Measurements from ENCODE around the gene MPP1. TPM values are rescaled to one million over a fixed set of nuclear protein-coding genes. Genes with fewer than 3 reads are reported as not detected.
A peak's percentile ranks its signal among the peaks of the same experiment; 100 is the strongest.

MPP1 gene
- total and polyA plus RNA-seq, 9 donors: 15.0 to 22.6 (median 20.4) TPM

GRCh38 chrX:154749856-154750255, 55.4 kb downstream of the MPP1 start:
- WGBS (ENCODE audit: insufficient coverage): no CpG with 5 or more reads among the region's 6 CpGs
- DNase-seq: peak; percentile 65
- Histone ChIP-seq H3K27me3 (ENCODE audit: control insufficient read depth, insufficient read depth, low read length) (peaks cover 18% of the 10 kb centered on the region), H3K36me3 (ENCODE audit: control insufficient read depth, insufficient read depth, low read length) (no peaks in the 10 kb centered on the region), H3K4me1 (ENCODE audit: control insufficient read depth, insufficient read depth, low read length) (peaks cover 2% of the 10 kb centered on the region), H3K9me3 (replicated peaks; ENCODE audit: control insufficient read depth, low read depth, low read length) (no peaks in the 10 kb centered on the region), H3K4me3 (ENCODE audit: low read length) (peak overlapping the region; percentile 53), H3K27ac (ENCODE audit: low read length) (peak overlapping the region; percentile 82)

DNA sequence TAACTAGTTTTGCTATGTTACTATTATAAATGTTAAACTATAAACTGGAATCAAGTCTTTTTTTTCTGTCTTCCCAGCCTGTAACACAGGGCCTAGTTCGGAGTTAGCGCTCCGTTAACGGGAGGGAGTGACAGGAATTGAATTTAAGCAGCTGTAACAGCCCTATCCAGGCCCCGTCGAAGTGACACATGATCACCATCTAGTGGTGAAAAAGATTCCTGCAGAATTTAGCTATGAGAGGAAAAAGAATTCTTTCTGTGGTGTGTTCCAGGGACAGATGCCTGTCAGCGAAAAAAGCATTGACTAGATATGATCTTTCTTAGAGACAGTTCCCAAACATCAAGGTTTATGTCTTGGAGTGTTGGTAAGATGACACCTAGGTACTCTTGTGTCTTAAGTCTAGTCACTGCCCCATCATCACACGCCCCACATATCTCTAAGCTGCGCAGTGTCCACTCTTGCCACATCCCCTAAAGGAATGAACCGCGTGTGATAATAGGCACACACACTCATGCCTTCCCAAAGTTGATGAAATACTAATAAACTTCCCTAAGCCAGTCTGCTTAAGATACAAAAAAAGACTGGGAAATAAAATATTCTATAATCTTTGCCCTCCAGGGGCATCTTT, 56.5 kb downstream of the MPP1 start:
- Histone ChIP-seq H3K4me1 (ENCODE audit: control insufficient read depth, insufficient read depth, low read length) (peaks cover 2% of the 10 kb centered on the region), H3K9me3 (replicated peaks; ENCODE audit: control insufficient read depth, low read depth, low read length) (no peaks in the 10 kb centered on the region), H3K36me3 (ENCODE audit: control insufficient read depth, insufficient read depth, low read length) (no peaks in the 10 kb centered on the region), H3K27me3 (ENCODE audit: control insufficient read depth, insufficient read depth, low read length) (peaks cover 18% of the 10 kb centered on the region), H3K4me3 (ENCODE audit: low read length) (no peak overlapping the region), H3K27ac (ENCODE audit: low read length) (peak overlapping the region; percentile 31)
- WGBS (ENCODE audit: insufficient coverage): 8% methylated on average over 4 of the region's 11 CpGs
- DNase-seq: peak; percentile 88

- H3K36me3 ChIP-seq (ENCODE audit: control insufficient read depth, insufficient read depth, low read length): no peaks in the 10 kb centered on the region
- no peak overlapping the region for H3K4me3 ChIP-seq (ENCODE audit: low read length)
- no peaks in the 10 kb centered on the region for H3K27me3 ChIP-seq (ENCODE audit: control insufficient read depth, insufficient read depth, low read length)
- peaks cover 3% of the 10 kb centered on the region for H3K4me1 ChIP-seq (ENCODE audit: control insufficient read depth, insufficient read depth, low read length)
- no peak overlapping the region for H3K27ac ChIP-seq (ENCODE audit: low read length)
- no peaks in the 10 kb centered on the region for H3K9me3 ChIP-seq (replicated peaks; ENCODE audit: control insufficient read depth, low read depth, low read length)
- no peak for DNase-seq
Observed at GRCh38 chrX:154742613-154743012, 62.7 kb downstream of the MPP1 start.

DNA sequence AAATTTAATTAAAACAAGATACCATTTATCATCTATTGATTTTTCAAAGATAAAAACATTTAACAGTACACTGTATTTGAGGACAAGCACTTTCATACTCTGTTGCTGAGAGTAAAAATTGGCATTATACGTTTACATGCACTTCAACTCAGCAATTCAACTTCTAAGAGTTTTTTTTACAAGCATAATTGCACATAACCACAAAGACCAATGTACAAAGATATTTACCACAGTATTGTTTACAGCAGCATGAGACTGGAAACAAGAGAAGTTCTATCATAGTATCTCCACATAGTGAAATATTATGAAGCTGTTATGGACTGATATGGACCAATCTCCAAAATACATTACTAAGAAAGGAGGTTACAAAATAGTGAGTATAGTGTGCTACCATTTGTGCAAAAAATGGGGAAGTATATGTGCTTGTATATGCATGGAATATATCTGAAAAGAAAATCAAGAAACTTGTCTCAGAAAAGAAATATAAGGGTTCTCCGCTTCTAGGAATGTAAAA, 65.3 kb downstream of the MPP1 start:
- WGBS (ENCODE audit: insufficient coverage): no CpG with 5 or more reads among the region's 2 CpGs
- H3K9me3 ChIP-seq (replicated peaks; ENCODE audit: control insufficient read depth, low read depth, low read length): no peaks in the 10 kb centered on the region
- no peak overlapping the region for H3K27ac ChIP-seq (ENCODE audit: low read length)
- DNase-seq: no peak
- H3K27me3 ChIP-seq (ENCODE audit: control insufficient read depth, insufficient read depth, low read length): no peaks in the 10 kb centered on the region
- no peaks in the 10 kb centered on the region for H3K36me3 ChIP-seq (ENCODE audit: control insufficient read depth, insufficient read depth, low read length)
- no peak overlapping the region for H3K4me3 ChIP-seq (ENCODE audit: low read length)
- peaks cover 20% of the 10 kb centered on the region for H3K4me1 ChIP-seq (ENCODE audit: control insufficient read depth, insufficient read depth, low read length)

GRCh38 chrX:154738011-154738738, 67.1 kb downstream of the MPP1 start:
- H3K4me3 ChIP-seq (ENCODE audit: low read length): no peak overlapping the region
- peak; percentile 94 for DNase-seq
- H3K27me3 ChIP-seq (ENCODE audit: control insufficient read depth, insufficient read depth, low read length): no peaks in the 10 kb centered on the region
- peak overlapping the region; percentile 77 for H3K27ac ChIP-seq (ENCODE audit: low read length)
- 36% methylated on average over 8 of the region's 8 CpGs for WGBS (ENCODE audit: insufficient coverage)
- no peaks in the 10 kb centered on the region for H3K36me3 ChIP-seq (ENCODE audit: control insufficient read depth, insufficient read depth, low read length)
- H3K4me1 ChIP-seq (ENCODE audit: control insufficient read depth, insufficient read depth, low read length): peaks cover 24% of the 10 kb centered on the region
- no peaks in the 10 kb centered on the region for H3K9me3 ChIP-seq (replicated peaks; ENCODE audit: control insufficient read depth, low read depth, low read length)

- no peak overlapping the region for H3K4me3 ChIP-seq (ENCODE audit: low read length)
- DNase-seq: no peak
- H3K36me3 ChIP-seq (ENCODE audit: control insufficient read depth, insufficient read depth, low read length): no peaks in the 10 kb centered on the region
- 82% methylated on average over 5 of the region's 5 CpGs for WGBS (ENCODE audit: insufficient coverage)
- H3K4me1 ChIP-seq (ENCODE audit: control insufficient read depth, insufficient read depth, low read length): peaks cover 29% of the 10 kb centered on the region
- H3K9me3 ChIP-seq (replicated peaks; ENCODE audit: control insufficient read depth, low read depth, low read length): no peaks in the 10 kb centered on the region
- no peaks in the 10 kb centered on the region for H3K27me3 ChIP-seq (ENCODE audit: control insufficient read depth, insufficient read depth, low read length)
- H3K27ac ChIP-seq (ENCODE audit: low read length): peak overlapping the region; percentile 69
Observed at GRCh38 chrX:154737136-154737535, 68.1 kb downstream of the MPP1 start.

- peak overlapping the region; percentile 64 for H3K27ac ChIP-seq (ENCODE audit: low read length)
- 25% methylated on average over 1 of the region's 7 CpGs for WGBS (ENCODE audit: insufficient coverage)
- peak; percentile 85 for DNase-seq
- H3K36me3 ChIP-seq (ENCODE audit: control insufficient read depth, insufficient read depth, low read length): no peaks in the 10 kb centered on the region
- no peak overlapping the region for H3K4me3 ChIP-seq (ENCODE audit: low read length)
- no peaks in the 10 kb centered on the region for H3K9me3 ChIP-seq (replicated peaks; ENCODE audit: control insufficient read depth, low read depth, low read length)
- H3K27me3 ChIP-seq (ENCODE audit: control insufficient read depth, insufficient read depth, low read length): no peaks in the 10 kb centered on the region
- H3K4me1 ChIP-seq (ENCODE audit: control insufficient read depth, insufficient read depth, low read length): peaks cover 31% of the 10 kb centered on the region
Observed at GRCh38 chrX:154735695-154736393, 69.4 kb downstream of the MPP1 start.

DNA sequence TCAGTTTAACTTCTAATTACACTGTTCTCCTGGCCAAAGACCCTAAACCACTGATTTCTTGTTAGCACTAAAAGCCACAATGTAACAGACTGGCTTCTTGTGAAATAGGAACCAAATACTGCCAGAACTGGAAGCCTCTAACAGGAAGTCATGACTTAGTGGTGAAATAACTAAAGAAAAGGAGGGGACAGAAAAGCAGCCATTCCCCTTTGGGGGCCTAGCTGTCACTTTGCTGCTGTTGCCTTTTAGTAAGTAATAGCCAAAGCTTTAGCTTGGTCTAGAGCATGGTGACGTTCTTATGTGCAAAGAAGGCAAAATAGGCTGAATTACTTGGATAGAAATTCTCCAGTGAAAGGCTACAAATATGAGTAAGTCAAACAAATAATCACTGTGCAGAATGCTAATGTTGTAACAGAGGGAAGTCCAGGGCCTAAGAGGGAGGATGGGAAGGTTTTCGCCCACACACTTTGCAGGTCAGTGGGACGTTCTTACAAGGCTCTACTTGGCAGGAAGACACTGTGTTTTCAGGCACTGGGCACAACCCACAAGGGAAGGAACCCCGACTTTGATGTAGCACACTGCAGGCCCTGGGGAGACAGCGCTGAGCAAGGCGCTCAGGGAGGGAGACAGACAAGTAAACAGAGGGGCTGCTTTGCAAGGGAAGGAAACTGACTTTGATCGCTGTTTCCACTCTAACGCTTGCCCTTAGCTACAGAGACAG, 71.1 kb downstream of the MPP1 start:
- Histone ChIP-seq H3K27me3 (ENCODE audit: control insufficient read depth, insufficient read depth, low read length) (no peaks in the 10 kb centered on the region), H3K9me3 (replicated peaks; ENCODE audit: control insufficient read depth, low read depth, low read length) (no peaks in the 10 kb centered on the region), H3K36me3 (ENCODE audit: control insufficient read depth, insufficient read depth, low read length) (no peaks in the 10 kb centered on the region), H3K27ac (ENCODE audit: low read length) (peak overlapping the region; percentile 74), H3K4me3 (ENCODE audit: low read length) (no peak overlapping the region), H3K4me1 (ENCODE audit: control insufficient read depth, insufficient read depth, low read length) (peaks cover 38% of the 10 kb centered on the region)
- WGBS (ENCODE audit: insufficient coverage): 41% methylated on average over 7 of the region's 8 CpGs
- DNase-seq: peak; percentile 50

DNA sequence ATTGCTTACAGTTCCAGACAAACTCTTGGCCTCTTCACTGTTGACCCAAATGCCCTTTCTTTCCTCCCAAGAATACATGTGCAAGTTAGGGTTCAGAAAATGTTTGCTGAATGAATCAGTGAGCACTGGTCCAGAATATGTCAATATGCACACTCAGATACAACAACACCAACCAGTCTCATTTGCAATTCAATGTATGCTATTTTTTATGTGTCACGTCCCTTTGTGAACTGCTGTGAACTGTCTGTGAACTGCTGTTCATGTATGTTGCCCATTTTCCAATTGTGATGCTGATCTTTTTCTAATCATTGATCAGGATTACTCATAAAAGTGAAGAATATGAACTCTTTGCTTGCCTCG, 72.2 kb downstream of the MPP1 start:
- Histone ChIP-seq H3K27me3 (ENCODE audit: control insufficient read depth, insufficient read depth, low read length) (no peaks in the 10 kb centered on the region), H3K4me1 (ENCODE audit: control insufficient read depth, insufficient read depth, low read length) (peaks cover 46% of the 10 kb centered on the region), H3K36me3 (ENCODE audit: control insufficient read depth, insufficient read depth, low read length) (no peaks in the 10 kb centered on the region), H3K9me3 (replicated peaks; ENCODE audit: control insufficient read depth, low read depth, low read length) (no peaks in the 10 kb centered on the region), H3K27ac (ENCODE audit: low read length) (peak overlapping the region; percentile 74), H3K4me3 (ENCODE audit: low read length) (no peak overlapping the region)
- DNase-seq: peak; percentile 50
- WGBS (ENCODE audit: insufficient coverage): no CpG with 5 or more reads among the region's 2 CpGs

All from muscle of leg (tissue), 11 donors.